ENCODE data around the gene RHEBL1.

Gene RHEBL1

DNA sequence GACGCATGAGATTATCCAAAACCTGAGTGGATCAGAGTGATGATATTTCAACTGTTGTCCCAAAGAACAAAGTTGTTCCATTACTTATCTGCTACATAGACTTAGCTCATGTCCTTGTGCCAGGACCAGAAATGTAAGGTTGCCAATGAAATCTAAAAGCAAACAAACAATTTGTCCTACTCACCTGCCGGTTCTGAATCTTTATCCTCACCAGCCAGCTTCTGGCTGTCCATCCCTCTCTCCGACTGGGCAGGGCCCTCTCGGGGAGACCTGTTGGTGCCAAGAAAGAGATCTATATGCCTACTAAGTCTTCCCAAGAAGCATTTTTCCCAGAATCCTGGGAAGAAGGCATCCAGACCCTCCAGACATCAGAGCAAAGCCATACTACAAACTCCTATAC, 14.7 kb downstream of the RHEBL1 start:
- Histone ChIP-seq H3K27me3 (ENCODE audit: control insufficient read depth in 1 of 2, insufficient read depth in 2 of 2, low read length in 2 of 2) (no peaks in the 10 kb centered on the region), H3K36me3 (ENCODE audit: control insufficient read depth in 1 of 2, insufficient read depth in 2 of 2, low read length in 2 of 2) (peaks cover 48 to 53% of the 10 kb centered on the region in 2 donors), H3K4me1 (ENCODE audit: control insufficient read depth in 1 of 2, insufficient read depth in 2 of 2, low read length in 2 of 2) (peaks cover 39 to 42% of the 10 kb centered on the region in 2 donors), H3K4me3 (ENCODE audit: low read depth in 1 of 2, low read length in 2 of 2) (no peak overlapping the region), H3K9ac (ENCODE audit: low read depth in 1 of 2, low read length in 2 of 2) (no peak overlapping the region), H3K27ac (ENCODE audit: low read depth, low read length) (no peak overlapping the region), H3K9me3 (ENCODE audit: control insufficient read depth in 1 of 2, low read length in 2 of 2) (no peaks in the 10 kb centered on the region)

DNA sequence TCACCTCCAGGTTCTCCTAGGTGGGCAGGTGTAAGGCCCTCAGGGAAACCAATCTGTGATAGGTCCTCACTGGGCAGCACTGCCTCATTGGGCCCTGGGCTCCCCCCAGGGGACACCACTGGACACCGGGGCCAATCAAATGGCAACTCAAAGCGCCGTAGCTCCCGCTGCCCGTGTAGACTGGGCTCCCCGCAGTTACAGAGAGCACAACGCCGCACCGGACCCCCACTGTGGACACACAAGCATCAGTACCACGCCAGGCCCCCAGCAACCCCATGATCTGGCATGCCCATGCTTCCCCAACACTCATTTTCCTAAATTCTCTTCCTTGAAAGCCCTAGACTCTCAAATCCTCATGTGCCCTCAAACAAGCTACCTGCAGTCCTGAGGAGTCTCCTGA, 15.3 kb downstream of the RHEBL1 start:
- no peak overlapping the region for H3K9ac ChIP-seq (ENCODE audit: low read depth in 1 of 2, low read length in 2 of 2)
- H3K4me3 ChIP-seq (ENCODE audit: low read depth in 1 of 2, low read length in 2 of 2): no peak overlapping the region
- H3K4me1 ChIP-seq (ENCODE audit: control insufficient read depth in 1 of 2, insufficient read depth in 2 of 2, low read length in 2 of 2): peaks cover 39 to 42% of the 10 kb centered on the region in 2 donors
- H3K9me3 ChIP-seq (ENCODE audit: control insufficient read depth in 1 of 2, low read length in 2 of 2): no peaks in the 10 kb centered on the region
- peaks cover 53 to 58% of the 10 kb centered on the region in 2 donors for H3K36me3 ChIP-seq (ENCODE audit: control insufficient read depth in 1 of 2, insufficient read depth in 2 of 2, low read length in 2 of 2)
- no peaks in the 10 kb centered on the region for H3K27me3 ChIP-seq (ENCODE audit: control insufficient read depth in 1 of 2, insufficient read depth in 2 of 2, low read length in 2 of 2)
- no peak overlapping the region for H3K27ac ChIP-seq (ENCODE audit: low read depth, low read length)

DNA sequence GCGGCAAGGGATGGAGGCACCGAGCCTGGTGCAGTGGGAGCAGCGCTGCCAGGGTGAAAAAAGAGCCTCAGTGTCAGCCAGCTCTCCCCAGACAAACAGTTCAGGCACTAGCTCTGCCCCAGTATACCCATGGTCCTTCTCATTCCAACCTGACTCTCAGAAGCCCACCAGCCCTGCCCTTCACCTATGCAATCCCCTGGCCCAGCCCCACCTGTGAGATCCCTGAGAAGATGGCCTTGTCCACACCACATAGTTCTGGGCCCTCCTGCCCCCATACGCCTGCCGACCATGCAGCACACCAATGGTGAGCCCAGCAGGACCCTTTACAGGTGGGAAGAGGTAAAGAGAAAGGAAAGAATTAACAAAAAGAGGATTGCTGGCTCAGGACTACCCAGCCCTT, 15.7 kb downstream of the RHEBL1 start:
- Histone ChIP-seq H3K9me3 (ENCODE audit: control insufficient read depth in 1 of 2, low read length in 2 of 2) (no peaks in the 10 kb centered on the region), H3K36me3 (ENCODE audit: control insufficient read depth in 1 of 2, insufficient read depth in 2 of 2, low read length in 2 of 2) (peaks cover 58 to 63% of the 10 kb centered on the region in 2 donors), H3K27ac (ENCODE audit: low read depth, low read length) (no peak overlapping the region), H3K9ac (ENCODE audit: low read depth in 1 of 2, low read length in 2 of 2) (no peak overlapping the region), H3K4me1 (ENCODE audit: control insufficient read depth in 1 of 2, insufficient read depth in 2 of 2, low read length in 2 of 2) (peaks cover 39 to 40% of the 10 kb centered on the region in 2 donors), H3K27me3 (ENCODE audit: control insufficient read depth in 1 of 2, insufficient read depth in 2 of 2, low read length in 2 of 2) (no peaks in the 10 kb centered on the region), H3K4me3 (ENCODE audit: low read depth in 1 of 2, low read length in 2 of 2) (no peak overlapping the region)

DNA sequence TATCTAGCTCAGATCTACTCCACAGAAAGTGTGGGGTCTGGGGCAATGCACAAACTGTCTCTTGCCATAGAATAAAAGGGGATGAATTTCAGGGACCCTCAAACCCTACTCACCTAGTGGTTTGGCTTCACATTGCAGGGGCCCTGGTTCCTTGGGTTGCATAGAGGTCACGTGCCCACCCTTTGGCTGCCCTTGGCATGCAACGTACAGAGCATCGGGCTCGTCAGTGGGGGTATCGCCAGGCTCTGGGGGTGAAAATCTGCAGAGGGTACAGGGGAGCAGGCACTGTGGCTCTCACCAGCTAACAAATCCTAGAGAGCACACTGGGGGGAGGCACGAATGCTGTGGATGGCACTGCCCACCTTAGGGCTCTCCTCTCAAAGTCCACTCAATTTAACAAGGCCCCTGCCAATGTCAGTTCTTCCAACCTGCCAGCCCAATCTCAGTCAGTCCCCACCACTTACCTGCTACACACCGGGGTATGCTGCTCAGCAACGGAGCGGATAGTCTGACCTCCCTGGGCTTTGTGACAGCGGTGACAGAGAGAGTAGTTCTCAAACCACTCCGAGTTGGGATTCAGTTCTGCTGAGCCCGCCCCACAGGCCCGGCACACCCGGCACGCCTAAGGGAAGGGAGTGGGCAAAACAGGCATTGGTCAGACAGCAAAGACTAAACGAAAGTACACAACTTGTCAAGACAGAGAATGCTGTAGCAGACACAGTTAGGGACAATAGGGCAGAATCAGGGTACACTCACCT, 17.1 kb downstream of the RHEBL1 start:
- Histone ChIP-seq H3K36me3 (ENCODE audit: control insufficient read depth in 1 of 2, insufficient read depth in 2 of 2, low read length in 2 of 2) (peaks cover 70 to 77% of the 10 kb centered on the region in 2 donors), H3K27ac (ENCODE audit: low read depth, low read length) (no peak overlapping the region), H3K4me3 (ENCODE audit: low read depth in 1 of 2, low read length in 2 of 2) (no peak overlapping the region), H3K4me1 (ENCODE audit: control insufficient read depth in 1 of 2, insufficient read depth in 2 of 2, low read length in 2 of 2) (peaks cover 25 to 26% of the 10 kb centered on the region in 2 donors), H3K9ac (ENCODE audit: low read depth in 1 of 2, low read length in 2 of 2) (no peak overlapping the region), H3K27me3 (ENCODE audit: control insufficient read depth in 1 of 2, insufficient read depth in 2 of 2, low read length in 2 of 2) (no peaks in the 10 kb centered on the region), H3K9me3 (ENCODE audit: control insufficient read depth in 1 of 2, low read length in 2 of 2) (no peaks in the 10 kb centered on the region)

DNA sequence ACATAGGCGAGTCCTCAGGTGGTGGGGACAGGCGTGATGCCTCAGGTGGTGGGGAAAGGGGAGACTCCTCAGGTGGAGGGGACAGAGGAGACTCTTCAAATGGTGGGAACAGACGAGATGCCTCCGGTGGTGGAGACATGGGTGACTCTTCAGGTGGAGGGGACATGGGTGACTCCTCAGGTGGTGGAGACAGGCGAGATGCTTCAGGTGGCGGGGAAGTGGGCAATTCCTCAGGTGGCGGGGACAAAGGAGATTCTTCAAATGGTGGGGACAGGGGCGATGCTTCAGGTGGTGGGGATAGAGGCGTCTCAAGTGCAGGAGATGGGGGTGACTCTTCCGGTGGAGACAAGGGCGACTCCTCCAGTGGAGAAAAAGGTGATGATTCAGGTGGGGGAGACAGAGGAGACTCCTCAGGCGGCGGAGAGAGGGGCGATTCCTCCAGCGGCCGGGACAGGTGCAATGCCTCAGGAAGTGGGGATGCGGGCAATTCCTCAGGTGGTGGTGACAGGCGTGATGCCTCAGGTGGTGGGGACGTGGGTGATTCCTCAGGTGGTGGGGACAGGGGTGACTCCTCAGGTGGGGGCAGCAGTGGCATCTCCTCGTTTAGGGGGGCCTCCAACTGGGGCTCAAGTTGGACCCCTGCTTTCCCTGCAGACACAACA, 17.9 kb downstream of the RHEBL1 start:
- no peak overlapping the region for H3K9ac ChIP-seq (ENCODE audit: low read depth in 1 of 2, low read length in 2 of 2)
- H3K36me3 ChIP-seq (ENCODE audit: control insufficient read depth in 1 of 2, insufficient read depth in 2 of 2, low read length in 2 of 2): peaks cover 72 to 85% of the 10 kb centered on the region in 2 donors
- H3K9me3 ChIP-seq (ENCODE audit: control insufficient read depth in 1 of 2, low read length in 2 of 2): no peaks in the 10 kb centered on the region
- H3K4me1 ChIP-seq (ENCODE audit: control insufficient read depth in 1 of 2, insufficient read depth in 2 of 2, low read length in 2 of 2): peaks cover 18 to 19% of the 10 kb centered on the region in 2 donors
- no peaks in the 10 kb centered on the region for H3K27me3 ChIP-seq (ENCODE audit: control insufficient read depth in 1 of 2, insufficient read depth in 2 of 2, low read length in 2 of 2)
- H3K27ac ChIP-seq (ENCODE audit: low read depth, low read length): no peak overlapping the region
- H3K4me3 ChIP-seq (ENCODE audit: low read depth in 1 of 2, low read length in 2 of 2): no peak overlapping the region

DNA sequence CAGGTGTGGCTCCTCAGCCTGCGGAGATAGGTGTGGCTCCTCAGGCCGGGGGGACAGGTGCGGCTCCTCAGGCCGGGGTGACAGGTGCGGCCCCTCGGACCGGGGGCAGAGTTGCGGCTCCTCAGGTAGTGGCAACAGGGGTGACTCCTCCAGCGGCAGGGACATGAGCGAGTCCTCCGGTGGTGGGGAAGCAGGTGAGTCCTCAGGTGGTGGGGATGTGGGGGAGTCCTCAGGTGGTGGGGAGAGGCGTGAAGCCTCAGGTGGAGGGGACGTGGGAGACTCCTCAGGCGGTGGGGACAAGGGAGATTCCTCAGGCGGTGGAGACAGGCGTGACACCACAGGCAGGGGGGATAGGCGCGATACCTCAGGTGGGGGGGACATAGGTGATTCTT, 18.4 kb downstream of the RHEBL1 start:
- peaks cover 74 to 90% of the 10 kb centered on the region in 2 donors for H3K36me3 ChIP-seq (ENCODE audit: control insufficient read depth in 1 of 2, insufficient read depth in 2 of 2, low read length in 2 of 2)
- no peaks in the 10 kb centered on the region for H3K9me3 ChIP-seq (ENCODE audit: control insufficient read depth in 1 of 2, low read length in 2 of 2)

DNA sequence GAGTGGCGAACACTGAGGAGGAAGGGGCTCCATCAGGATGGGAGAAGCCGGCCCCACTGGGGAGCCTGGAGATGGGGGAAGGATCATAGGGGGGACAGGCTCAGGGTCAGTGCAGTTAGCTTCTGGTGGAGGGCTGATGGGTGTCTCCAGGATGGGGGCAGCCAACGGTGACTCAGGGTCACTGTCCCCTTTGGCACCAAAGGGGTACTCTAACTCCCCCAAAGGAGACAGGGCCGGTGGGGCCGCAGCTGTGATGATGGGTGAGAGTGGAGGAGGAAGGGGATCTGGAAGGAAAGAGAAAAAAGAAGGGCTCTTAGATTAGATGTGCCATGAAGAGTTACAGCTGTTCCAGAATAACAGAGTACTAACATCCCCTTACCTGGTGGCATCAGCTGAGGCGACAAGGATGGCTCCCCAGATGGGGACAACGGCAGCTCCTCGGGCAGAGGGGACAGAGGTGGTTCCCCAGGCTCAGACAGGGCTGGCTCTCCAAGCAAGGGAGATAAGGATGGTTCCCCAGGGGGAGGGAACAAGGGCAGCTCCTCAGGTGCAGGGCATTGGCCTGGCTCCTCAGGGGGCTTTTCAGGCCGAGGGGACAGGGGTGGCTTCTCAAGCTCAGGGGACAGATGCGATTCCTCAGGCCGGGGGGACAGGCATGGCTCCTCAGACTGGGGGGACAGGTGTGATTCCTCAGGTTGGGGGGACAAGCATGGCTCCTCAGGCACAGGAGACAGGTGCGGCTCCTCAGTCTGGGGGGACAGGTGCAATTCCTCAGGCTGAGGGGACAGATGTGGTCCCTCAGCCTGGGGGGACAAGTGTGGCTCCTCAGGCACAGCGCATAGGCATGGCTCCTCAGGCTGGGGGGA, 19.0 kb downstream of the RHEBL1 start:
- H3K27ac ChIP-seq (ENCODE audit: low read depth, low read length): no peak overlapping the region
- no peak overlapping the region for H3K4me3 ChIP-seq (ENCODE audit: low read depth in 1 of 2, low read length in 2 of 2)
- peaks cover 80 to 96% of the 10 kb centered on the region in 2 donors for H3K36me3 ChIP-seq (ENCODE audit: control insufficient read depth in 1 of 2, insufficient read depth in 2 of 2, low read length in 2 of 2)
- no peaks in the 10 kb centered on the region for H3K9me3 ChIP-seq (ENCODE audit: control insufficient read depth in 1 of 2, low read length in 2 of 2)
- H3K4me1 ChIP-seq (ENCODE audit: control insufficient read depth in 1 of 2, insufficient read depth in 2 of 2, low read length in 2 of 2): peaks cover 6 to 8% of the 10 kb centered on the region in 2 donors
- no peaks in the 10 kb centered on the region for H3K27me3 ChIP-seq (ENCODE audit: control insufficient read depth in 1 of 2, insufficient read depth in 2 of 2, low read length in 2 of 2)
- no peak overlapping the region for H3K9ac ChIP-seq (ENCODE audit: low read depth in 1 of 2, low read length in 2 of 2)

More for the DNA sequence above, 18.4 kb downstream of the RHEBL1 start:
- Histone ChIP-seq H3K4me1 (ENCODE audit: control insufficient read depth in 1 of 2, insufficient read depth in 2 of 2, low read length in 2 of 2) (peaks cover 12 to 14% of the 10 kb centered on the region in 2 donors), H3K4me3 (ENCODE audit: low read depth in 1 of 2, low read length in 2 of 2) (no peak overlapping the region), H3K27me3 (ENCODE audit: control insufficient read depth in 1 of 2, insufficient read depth in 2 of 2, low read length in 2 of 2) (no peaks in the 10 kb centered on the region), H3K27ac (ENCODE audit: low read depth, low read length) (no peak overlapping the region), H3K9ac (ENCODE audit: low read depth in 1 of 2, low read length in 2 of 2) (no peak overlapping the region)

DNA sequence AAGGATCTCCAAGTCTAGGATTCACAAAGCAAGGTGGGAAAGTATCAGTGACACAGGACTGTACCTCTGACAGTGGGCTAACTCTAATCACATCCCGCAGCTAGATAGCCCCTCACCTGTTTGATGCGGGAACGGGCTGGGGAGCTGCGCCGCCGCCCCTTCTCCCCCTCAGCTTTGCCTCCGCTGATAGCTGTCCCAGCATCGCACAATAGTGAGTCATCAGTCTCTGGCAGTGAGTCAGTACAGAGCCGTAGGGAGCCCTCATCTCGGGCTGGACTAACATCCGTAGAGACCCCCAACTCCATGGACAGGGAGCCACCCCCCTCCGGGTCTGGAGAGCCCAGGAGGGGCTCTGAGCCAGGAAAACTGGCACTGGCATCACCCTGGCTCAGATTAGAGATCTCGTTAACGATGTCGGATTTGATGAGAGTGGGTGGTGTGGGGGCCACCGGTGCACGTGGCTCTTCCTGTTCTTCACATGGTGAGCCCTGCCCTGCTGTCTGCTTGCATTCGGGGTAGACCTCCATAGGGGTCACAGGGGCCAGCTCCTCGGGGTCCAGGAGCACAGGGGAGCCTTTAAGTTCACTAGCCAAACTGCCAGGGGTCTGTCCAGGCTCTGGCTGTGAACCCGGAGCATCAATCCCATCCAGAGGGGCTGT, 20.1 kb downstream of the RHEBL1 start:
- Histone ChIP-seq H3K27me3 (ENCODE audit: control insufficient read depth in 1 of 2, insufficient read depth in 2 of 2, low read length in 2 of 2) (no peaks in the 10 kb centered on the region), H3K36me3 (ENCODE audit: control insufficient read depth in 1 of 2, insufficient read depth in 2 of 2, low read length in 2 of 2) (peaks cover 84 to 100% of the 10 kb centered on the region in 2 donors), H3K27ac (ENCODE audit: low read depth, low read length) (no peak overlapping the region), H3K9ac (ENCODE audit: low read depth in 1 of 2, low read length in 2 of 2) (no peak overlapping the region), H3K9me3 (ENCODE audit: control insufficient read depth in 1 of 2, low read length in 2 of 2) (no peaks in the 10 kb centered on the region), H3K4me3 (ENCODE audit: low read depth in 1 of 2, low read length in 2 of 2) (no peak overlapping the region), H3K4me1 (ENCODE audit: control insufficient read depth in 1 of 2, insufficient read depth in 2 of 2, low read length in 2 of 2) (no peaks in the 10 kb centered on the region)

DNA sequence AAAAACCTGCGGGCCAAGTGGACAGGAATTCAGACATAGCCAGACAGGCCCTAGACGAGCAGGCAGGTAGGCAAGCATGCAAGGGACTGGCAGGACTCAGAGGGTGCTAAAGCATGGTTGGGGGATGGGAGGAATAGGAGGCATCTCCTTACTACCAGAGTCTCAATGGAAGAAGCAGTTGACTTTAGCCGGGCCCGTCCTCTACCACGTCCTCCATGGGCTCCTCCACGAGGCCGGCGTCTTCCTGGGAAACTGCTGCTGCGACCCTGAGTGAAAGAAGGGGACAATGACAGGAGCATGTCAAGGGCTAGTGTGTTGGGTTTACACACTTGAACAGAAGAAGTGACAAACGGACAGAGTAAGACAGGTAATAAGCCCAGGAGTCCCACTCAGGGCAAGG, 20.8 kb downstream of the RHEBL1 start:
- H3K27me3 ChIP-seq (ENCODE audit: control insufficient read depth in 1 of 2, insufficient read depth in 2 of 2, low read length in 2 of 2): no peaks in the 10 kb centered on the region

More for the DNA sequence above, 20.8 kb downstream of the RHEBL1 start:
- Histone ChIP-seq H3K27ac (ENCODE audit: low read depth, low read length) (no peak overlapping the region), H3K4me3 (ENCODE audit: low read depth in 1 of 2, low read length in 2 of 2) (no peak overlapping the region), H3K4me1 (ENCODE audit: control insufficient read depth in 1 of 2, insufficient read depth in 2 of 2, low read length in 2 of 2) (no peaks in the 10 kb centered on the region), H3K9me3 (ENCODE audit: control insufficient read depth in 1 of 2, low read length in 2 of 2) (no peaks in the 10 kb centered on the region), H3K9ac (ENCODE audit: low read depth in 1 of 2, low read length in 2 of 2) (no peak overlapping the region), H3K36me3 (ENCODE audit: control insufficient read depth in 1 of 2, insufficient read depth in 2 of 2, low read length in 2 of 2) (peaks cover 84 to 100% of the 10 kb centered on the region in 2 donors)

Data from duodenal mucosa (tissue), 2 donors.